Loucy (cell line): ENCODE results near the gene SLC38A1.

Experiments
- H2AFZ ChIP-seq: fragments of 200-600 bp; sonication (generic); 2 replicates; pipeline ENCODE4 v1.6.0; 2016; ENCODE audit warnings: antibody characterized with exemption, mild to moderate bottlenecking, low read length, moderate library complexity
- H3F3A ChIP-seq: fragments of 200-600 bp; 2 replicates; pipeline ENCODE4 v1.6.0; 2016; ENCODE audit warnings: antibody characterized with exemption, low read depth, mild to moderate bottlenecking
- H3K27me3 ChIP-seq: fragments of 200-600 bp; sonication (generic); 2 replicates; pipeline ENCODE4 v1.6.1; 2014; ENCODE audit warnings: low read length, mild to moderate bottlenecking; ENCODE audit not compliant: insufficient read depth, poor library complexity, severe bottlenecking
- H3K36me3 ChIP-seq: fragments of 200-600 bp; sonication (generic); 2 replicates; pipeline ENCODE4 v1.6.1; 2016; ENCODE audit warnings: low read length; ENCODE audit not compliant: insufficient read depth
- H3K4me1 ChIP-seq: fragments of 200-600 bp; sonication (generic); 2 replicates; pipeline ENCODE4 v1.5.1; 2014; ENCODE audit warnings: low read length, mild to moderate bottlenecking; ENCODE audit not compliant: insufficient read depth, poor library complexity, severe bottlenecking
- H3K4me2 ChIP-seq: fragments of 200-600 bp; sonication (generic); 2 replicates; pipeline ENCODE4 v1.6.0; 2014; ENCODE audit warnings: antibody characterized with exemption, low read length, low read depth, mild to moderate bottlenecking; ENCODE audit not compliant: poor library complexity, severe bottlenecking
- H3K4me3 ChIP-seq: fragments of 200-600 bp; sonication (generic); 2 replicates; pipeline ENCODE4 v1.5.1; 2014; ENCODE audit warnings: low read length, mild to moderate bottlenecking, mixed read lengths; ENCODE audit not compliant: poor library complexity, severe bottlenecking
- H3K79me2 ChIP-seq: fragments of 200-600 bp; sonication (generic); 2 replicates; pipeline ENCODE4 v1.6.1; 2014; ENCODE audit warnings: low read length; ENCODE audit not compliant: insufficient read depth
- H3K9ac ChIP-seq: fragments of 200-600 bp; sonication (generic); 2 replicates; pipeline ENCODE4 v1.6.0; 2014; ENCODE audit warnings: mild to moderate bottlenecking, low read depth, low read length, moderate library complexity; ENCODE audit not compliant: poor library complexity, severe bottlenecking
- H3K9me2 ChIP-seq: fragments of 200-600 bp; sonication (generic); replicated peaks from 2 replicates; pipeline ENCODE4 v1.6.1; 2016; ENCODE audit warnings: low read depth, low read length, mixed read lengths
- H3K9me3 ChIP-seq: fragments of 200-600 bp; sonication (generic); 2 replicates; pipeline ENCODE4 v1.6.1; 2014; ENCODE audit warnings: mild to moderate bottlenecking, antibody characterized with exemption, low read length, low read depth; ENCODE audit not compliant: insufficient read depth
- H4K20me1 ChIP-seq: fragments of 200-600 bp; sonication (generic); 2 replicates; pipeline ENCODE4 v1.6.0; 2014; ENCODE audit warnings: antibody characterized with exemption, low read length, mild to moderate bottlenecking; ENCODE audit not compliant: insufficient read depth, poor library complexity, severe bottlenecking
- EZH2phosphoT487 ChIP-seq: fragments of 200-600 bp; IDR thresholded peaks from 2 replicates; pipeline ENCODE4 v1.6.1; 2018; ENCODE audit warnings: antibody characterized with exemption, mild to moderate bottlenecking, moderate library complexity, borderline replicate concordance
- TF ChIP-seq, protein P1 (sequence below): fragments of 200-600 bp; sonication (generic); conservative IDR thresholded peaks from 2 replicates; pipeline ENCODE4 v1.5.1; 2014; ENCODE audit warnings: mild to moderate bottlenecking, antibody characterized with exemption, low read length

Gene SLC38A1

DNA sequence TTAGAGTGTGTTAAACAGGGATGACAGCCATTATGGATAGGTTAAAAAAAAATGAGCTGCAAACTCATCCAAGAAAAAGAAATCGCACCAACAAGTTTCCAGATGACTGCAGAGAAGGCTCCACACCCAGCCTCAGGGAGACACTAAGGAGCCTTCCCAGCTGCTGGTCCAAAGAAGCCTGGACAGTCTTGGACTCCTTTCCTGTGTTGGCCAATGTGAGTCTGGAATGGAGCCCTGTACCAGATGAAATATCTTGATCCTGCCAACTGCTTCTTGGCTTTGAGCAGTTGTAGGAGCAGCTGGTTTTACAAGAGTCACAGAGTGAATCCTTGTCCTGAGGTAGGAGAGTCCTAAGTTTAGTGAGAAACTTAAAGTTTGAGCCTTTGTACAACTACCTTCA, 44.5 kb downstream of the SLC38A1 start:
- H3K4me3 ChIP-seq = no peak overlapping the region
- no peak for TF ChIP-seq EZH2phosphoT487
- TF ChIP-seq, protein P1, sequence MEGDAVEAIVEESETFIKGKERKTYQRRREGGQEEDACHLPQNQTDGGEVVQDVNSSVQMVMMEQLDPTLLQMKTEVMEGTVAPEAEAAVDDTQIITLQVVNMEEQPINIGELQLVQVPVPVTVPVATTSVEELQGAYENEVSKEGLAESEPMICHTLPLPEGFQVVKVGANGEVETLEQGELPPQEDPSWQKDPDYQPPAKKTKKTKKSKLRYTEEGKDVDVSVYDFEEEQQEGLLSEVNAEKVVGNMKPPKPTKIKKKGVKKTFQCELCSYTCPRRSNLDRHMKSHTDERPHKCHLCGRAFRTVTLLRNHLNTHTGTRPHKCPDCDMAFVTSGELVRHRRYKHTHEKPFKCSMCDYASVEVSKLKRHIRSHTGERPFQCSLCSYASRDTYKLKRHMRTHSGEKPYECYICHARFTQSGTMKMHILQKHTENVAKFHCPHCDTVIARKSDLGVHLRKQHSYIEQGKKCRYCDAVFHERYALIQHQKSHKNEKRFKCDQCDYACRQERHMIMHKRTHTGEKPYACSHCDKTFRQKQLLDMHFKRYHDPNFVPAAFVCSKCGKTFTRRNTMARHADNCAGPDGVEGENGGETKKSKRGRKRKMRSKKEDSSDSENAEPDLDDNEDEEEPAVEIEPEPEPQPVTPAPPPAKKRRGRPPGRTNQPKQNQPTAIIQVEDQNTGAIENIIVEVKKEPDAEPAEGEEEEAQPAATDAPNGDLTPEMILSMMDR = no peak
- H3K4me2 ChIP-seq = no peak overlapping the region
- no peaks in the 10 kb centered on the region for H3F3A ChIP-seq
- H3K9me2 ChIP-seq = no peaks in the 10 kb centered on the region
- H2AFZ ChIP-seq = no peak overlapping the region
- no peaks in the 10 kb centered on the region for H3K27me3 ChIP-seq
- no peak overlapping the region for H3K9ac ChIP-seq
- peaks cover 9% of the 10 kb centered on the region for H3K4me1 ChIP-seq
- peaks cover 55% of the 10 kb centered on the region; the same call in 1 of the 2 replicates for H3K79me2 ChIP-seq
- no peaks in the 10 kb centered on the region for H3K9me3 ChIP-seq
- peaks cover 78% of the 10 kb centered on the region for H3K36me3 ChIP-seq
- H4K20me1 ChIP-seq = peaks cover 42% of the 10 kb centered on the region

DNA sequence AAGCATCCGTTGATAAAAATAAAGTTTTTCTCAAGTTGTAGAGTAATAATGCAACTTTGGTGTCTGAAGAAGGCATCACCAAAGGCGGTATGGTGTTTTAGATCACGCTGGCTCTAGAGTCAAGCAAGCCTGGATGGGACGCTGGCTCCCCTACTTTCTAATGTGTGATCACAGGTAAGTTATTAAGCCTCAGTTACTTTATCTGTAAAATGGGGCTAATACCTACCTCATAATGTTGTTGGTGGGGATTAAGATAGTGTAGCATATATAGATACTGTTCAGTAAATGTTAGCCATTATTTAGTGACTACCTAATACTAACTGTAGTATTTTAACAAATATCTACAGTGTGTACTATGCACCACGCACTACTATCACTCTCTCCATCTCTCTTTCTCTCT, 45.8 kb downstream of the SLC38A1 start:
- Histone ChIP-seq H3K4me3 (no peak overlapping the region), H3F3A (no peaks in the 10 kb centered on the region), H3K36me3 (peaks cover 64% of the 10 kb centered on the region), H3K27me3 (no peaks in the 10 kb centered on the region), H2AFZ (no peak overlapping the region), H3K9ac (no peak overlapping the region), H3K79me2 (peaks cover 46% of the 10 kb centered on the region; the same call in 1 of the 2 replicates), H3K4me2 (no peak overlapping the region), H3K9me2 (no peaks in the 10 kb centered on the region), H4K20me1 (peaks cover 55% of the 10 kb centered on the region), H3K9me3 (no peaks in the 10 kb centered on the region), H3K4me1 (peaks cover 23% of the 10 kb centered on the region)
- TF ChIP-seq, protein P1 = no peak
- no peak for TF ChIP-seq EZH2phosphoT487

DNA sequence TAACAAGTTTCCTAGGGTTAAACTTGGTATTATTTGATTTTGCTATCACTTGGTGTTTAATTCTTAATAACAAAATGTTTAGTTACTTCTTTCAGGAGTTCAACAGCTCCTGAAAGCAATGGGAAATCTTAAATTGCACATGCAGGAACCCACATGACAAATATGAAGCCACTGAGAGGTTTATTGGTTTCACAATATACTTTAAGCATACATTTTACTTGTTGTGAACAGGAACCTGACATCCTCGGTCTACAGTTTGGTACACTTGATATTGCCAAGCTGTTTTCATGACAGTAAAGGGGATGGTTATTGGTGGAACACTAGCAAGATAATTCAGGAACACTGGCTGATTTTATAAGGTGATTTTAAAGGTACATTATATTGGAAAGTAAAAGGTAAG, 46.2 kb downstream of the SLC38A1 start:
- H3K4me3 ChIP-seq = no peak overlapping the region
- no peaks in the 10 kb centered on the region for H3K9me2 ChIP-seq
- H3K4me2 ChIP-seq = no peak overlapping the region
- no peak overlapping the region for H2AFZ ChIP-seq
- H4K20me1 ChIP-seq = peaks cover 59% of the 10 kb centered on the region
- peaks cover 3% of the 10 kb centered on the region; the same call in 1 of the 2 replicates for H3F3A ChIP-seq
- H3K9ac ChIP-seq = no peak overlapping the region
- H3K4me1 ChIP-seq = peaks cover 27% of the 10 kb centered on the region
- TF ChIP-seq, protein P1 = no peak
- TF ChIP-seq EZH2phosphoT487 = no peak
- H3K27me3 ChIP-seq = no peaks in the 10 kb centered on the region
- peaks cover 44% of the 10 kb centered on the region; the same call in 1 of the 2 replicates for H3K79me2 ChIP-seq
- peaks cover 60% of the 10 kb centered on the region for H3K36me3 ChIP-seq
- no peaks in the 10 kb centered on the region for H3K9me3 ChIP-seq
